ENCODE results near the gene PKDCC. TPM values are rescaled to one million over a fixed set of nuclear protein-coding genes. Genes with fewer than 3 reads are reported as not detected.

The PKDCC gene
- total RNA-seq, 1 experiment from 2014 or later: 82.2 TPM

- Histone ChIP-seq H3K9me3 (ENCODE audit: low read depth, low read length, poor library complexity, severe bottlenecking) (no peaks in the 10 kb centered on the region), H3K4me3 (ENCODE audit: low read depth, low read length, poor library complexity, severe bottlenecking) (no peak overlapping the region), H3K27me3 (replicated peaks; ENCODE audit: insufficient read depth, low read depth, low read length, poor library complexity) (no peaks in the 10 kb centered on the region), H3K27ac (ENCODE audit: low read depth, low read length, poor library complexity, severe bottlenecking) (no peak overlapping the region), H3K36me3 (ENCODE audit: insufficient read depth, low read length, poor library complexity, severe bottlenecking) (no peaks in the 10 kb centered on the region), H3K4me1 (ENCODE audit: insufficient read depth, low read length, poor library complexity, severe bottlenecking) (no peaks in the 10 kb centered on the region)
- DNase-seq (ENCODE audit: low spot score): no peak
- POLR2A ChIA-PET (ENCODE audit: low non-redundant PET): interaction anchor here (0.7 kb wide), 2 partner anchors 48 to 218 kb away, joined by 3 read pairs; no protein-coding TSS in a partner anchor
- no peak for TF ChIP-seq EZH2 (IDR thresholded peaks at IDR 0.05; ENCODE audit: borderline replicate concordance, low read depth, low read length, poor library complexity, severe bottlenecking)
- TF ChIP-seq CTCF (conservative IDR thresholded peaks at IDR 0.05; ENCODE audit: low read depth, low read length): no peak
- CTCF ChIA-PET: interaction anchor here (3.2 to 6.9 kb wide), 2 partner anchors 217 to 234 kb away, joined by 32 to 84 read pairs; no protein-coding TSS in a partner anchor
- BruUV-seq (replicated peaks): no TSS peak
- intact Hi-C loops (cut with micrococcal nuclease; ENCODE audit: unreplicated experiment): no loop called here
Measured at GRCh38 chr2:42087857-42088195, 40.0 kb downstream of the PKDCC start.

GRCh38 chr2:42089340-42089925, 41.6 kb downstream of the PKDCC start:
- TF ChIP-seq EZH2 (IDR thresholded peaks at IDR 0.05; ENCODE audit: borderline replicate concordance, low read depth, low read length, poor library complexity, severe bottlenecking): no peak
- peak; percentile 72 for TF ChIP-seq CTCF (conservative IDR thresholded peaks at IDR 0.05; ENCODE audit: low read depth, low read length)
- Histone ChIP-seq H3K4me1 (ENCODE audit: insufficient read depth, low read length, poor library complexity, severe bottlenecking) (no peaks in the 10 kb centered on the region), H3K27ac (ENCODE audit: low read depth, low read length, poor library complexity, severe bottlenecking) (no peak overlapping the region), H3K36me3 (ENCODE audit: insufficient read depth, low read length, poor library complexity, severe bottlenecking) (no peaks in the 10 kb centered on the region), H3K27me3 (replicated peaks; ENCODE audit: insufficient read depth, low read depth, low read length, poor library complexity) (no peaks in the 10 kb centered on the region), H3K9me3 (ENCODE audit: low read depth, low read length, poor library complexity, severe bottlenecking) (no peaks in the 10 kb centered on the region), H3K4me3 (ENCODE audit: low read depth, low read length, poor library complexity, severe bottlenecking) (no peak overlapping the region)
- POLR2A ChIA-PET (ENCODE audit: low non-redundant PET): no interaction called here
- CTCF ChIA-PET: interaction anchor here (0.7 to 1.0 kb wide), 2 partner anchors 236 to 242 kb away, joined by 4 to 12 read pairs; no protein-coding TSS in a partner anchor
- DNase-seq (ENCODE audit: low spot score): peak; percentile 72
- intact Hi-C loops (cut with micrococcal nuclease; ENCODE audit: unreplicated experiment): no loop called here
- no TSS peak for BruUV-seq (replicated peaks)

DNA sequence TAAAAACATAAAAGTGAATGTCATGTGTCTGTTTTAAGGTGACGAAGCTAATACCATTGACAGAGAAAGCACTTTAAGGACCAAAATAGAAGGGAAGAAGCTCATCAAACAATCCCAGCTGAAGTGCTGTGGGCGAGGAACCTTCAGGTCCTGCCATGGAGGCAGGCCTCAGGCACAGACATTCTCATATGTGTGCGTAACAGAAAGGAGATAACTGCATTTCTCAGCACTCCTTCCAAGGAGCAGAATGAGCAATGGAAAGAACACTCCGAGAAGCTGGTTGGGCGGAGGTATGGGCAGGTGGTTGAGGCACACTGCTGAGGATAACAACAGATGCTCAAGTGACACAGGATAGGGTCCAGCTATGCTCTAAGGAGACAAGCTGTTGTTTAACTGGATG, 42.4 kb downstream of the PKDCC start:
- intact Hi-C loops (cut with micrococcal nuclease; ENCODE audit: unreplicated experiment): loop anchor here (5.0 kb wide), 1 partner anchor 572 kb away; no protein-coding TSS in a partner anchor
- H3K4me3 ChIP-seq (ENCODE audit: low read depth, low read length, poor library complexity, severe bottlenecking): no peak overlapping the region
- no peaks in the 10 kb centered on the region for H3K4me1 ChIP-seq (ENCODE audit: insufficient read depth, low read length, poor library complexity, severe bottlenecking)
- no peaks in the 10 kb centered on the region for H3K9me3 ChIP-seq (ENCODE audit: low read depth, low read length, poor library complexity, severe bottlenecking)
- POLR2A ChIA-PET (ENCODE audit: low non-redundant PET): interaction anchor here (0.6 kb wide), 1 partner anchor 253 kb away, joined by 5 read pairs; no protein-coding TSS in a partner anchor
- H3K27me3 ChIP-seq (replicated peaks; ENCODE audit: insufficient read depth, low read depth, low read length, poor library complexity): no peaks in the 10 kb centered on the region
- DNase-seq (ENCODE audit: low spot score): no peak
- BruUV-seq (replicated peaks): no TSS peak
- CTCF ChIA-PET: interaction anchor here (0.8 kb wide), 1 partner anchor 237 kb away, joined by 4 read pairs; no protein-coding TSS in a partner anchor
- no peak for TF ChIP-seq CTCF (conservative IDR thresholded peaks at IDR 0.05; ENCODE audit: low read depth, low read length)
- TF ChIP-seq EZH2 (IDR thresholded peaks at IDR 0.05; ENCODE audit: borderline replicate concordance, low read depth, low read length, poor library complexity, severe bottlenecking): no peak
- H3K36me3 ChIP-seq (ENCODE audit: insufficient read depth, low read length, poor library complexity, severe bottlenecking): no peaks in the 10 kb centered on the region
- no peak overlapping the region for H3K27ac ChIP-seq (ENCODE audit: low read depth, low read length, poor library complexity, severe bottlenecking)
